ENCODE measurements around the gene KDM4C. TPM values are rescaled to one million over a fixed set of nuclear protein-coding genes. Genes with fewer than 3 reads are reported as not detected.

The KDM4C gene
- polyA plus RNA-seq, 1 donor: 12.0 TPM

DNA sequence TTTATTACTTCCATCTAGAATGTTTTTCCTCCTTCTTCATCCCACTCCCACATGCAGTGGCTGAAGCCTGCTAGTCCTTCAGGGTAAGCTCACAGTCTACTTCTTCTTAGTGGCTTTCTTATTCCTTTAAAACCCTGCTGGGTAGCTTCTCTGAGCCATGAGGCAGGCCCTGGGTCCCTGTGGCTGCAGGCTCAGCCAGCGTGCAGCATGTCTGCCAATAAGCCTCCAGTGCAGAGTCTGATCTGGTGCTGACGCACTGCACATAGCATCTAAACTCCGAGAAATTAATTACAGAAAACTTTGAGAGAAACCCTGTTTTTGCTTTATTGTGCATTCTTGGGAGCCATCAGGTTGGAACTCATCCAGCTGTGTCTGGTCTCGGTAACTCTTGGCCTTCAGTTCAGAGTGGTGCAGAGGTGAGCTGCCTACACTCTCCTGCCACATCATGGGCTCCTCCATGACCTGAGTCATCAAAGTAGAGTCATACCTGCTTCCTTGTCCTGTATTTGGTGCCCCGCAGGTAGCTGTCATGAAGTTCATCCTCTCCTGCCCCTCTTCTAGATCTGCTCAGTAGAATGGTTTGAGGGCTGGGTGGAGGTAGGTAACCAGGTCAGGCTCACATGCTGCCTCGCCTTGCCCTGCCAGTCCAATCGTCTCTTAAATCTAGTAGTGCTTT, 339.4 kb downstream of the KDM4C start:
- DNase-seq (ENCODE audit: low read depth): no peak

- DNase-seq (ENCODE audit: low read depth): no peak
Measured at GRCh38 chr9:7097785-7098752, 340.3 kb downstream of the KDM4C start.

- DNase-seq (ENCODE audit: low read depth): no peak
Measured at GRCh38 chr9:7103367-7103766, 345.6 kb downstream of the KDM4C start.

DNA sequence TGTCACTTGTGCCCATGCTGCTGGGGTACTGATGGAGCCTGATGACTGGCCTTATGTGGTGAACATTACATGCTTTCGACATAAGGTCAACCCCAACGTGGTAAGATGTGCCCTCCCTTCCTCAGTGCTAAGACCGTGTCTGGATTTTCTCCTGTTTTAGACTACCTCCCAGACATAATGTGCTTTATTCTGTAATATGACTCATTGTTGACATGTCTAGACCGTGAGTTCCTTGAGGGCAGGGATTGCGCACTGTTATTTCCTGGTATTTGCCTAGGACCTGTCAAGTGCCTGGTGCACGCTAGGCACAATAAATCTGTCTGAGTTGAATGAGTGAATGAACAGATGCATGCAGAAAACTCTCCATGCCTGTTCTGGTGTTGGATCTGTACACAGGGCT, 346.0 kb downstream of the KDM4C start:
- no peak for DNase-seq (ENCODE audit: low read depth)

GRCh38 chr9:7104625-7105024, 346.9 kb downstream of the KDM4C start:
- DNase-seq (ENCODE audit: low read depth): peak; percentile 19

DNA sequence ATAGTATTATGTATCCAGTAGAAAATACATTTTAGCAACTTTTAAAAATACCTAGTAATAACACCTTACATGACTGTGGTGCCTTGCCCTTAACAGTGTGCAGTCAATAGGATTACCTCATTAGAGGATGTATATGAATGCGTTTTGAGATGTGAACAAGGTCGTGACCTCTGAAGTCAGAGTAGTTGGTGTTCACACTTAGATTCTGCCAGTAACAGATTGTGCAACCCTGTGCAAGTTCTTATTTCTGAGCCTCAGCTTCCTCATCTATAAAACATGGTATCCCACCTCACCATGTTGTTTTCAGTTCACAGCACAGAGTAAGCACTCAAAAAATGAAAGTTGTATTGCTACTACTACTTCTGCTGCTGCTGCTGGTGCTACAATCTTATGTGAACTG, 347.3 kb downstream of the KDM4C start:
- DNase-seq (ENCODE audit: low read depth): no peak

GRCh38 chr9:7108936-7109335, 351.2 kb downstream of the KDM4C start:
- no peak for DNase-seq (ENCODE audit: low read depth)

GRCh38 chr9:7111413-7111812, 353.6 kb downstream of the KDM4C start:
- no peak for DNase-seq (ENCODE audit: low read depth)

DNA sequence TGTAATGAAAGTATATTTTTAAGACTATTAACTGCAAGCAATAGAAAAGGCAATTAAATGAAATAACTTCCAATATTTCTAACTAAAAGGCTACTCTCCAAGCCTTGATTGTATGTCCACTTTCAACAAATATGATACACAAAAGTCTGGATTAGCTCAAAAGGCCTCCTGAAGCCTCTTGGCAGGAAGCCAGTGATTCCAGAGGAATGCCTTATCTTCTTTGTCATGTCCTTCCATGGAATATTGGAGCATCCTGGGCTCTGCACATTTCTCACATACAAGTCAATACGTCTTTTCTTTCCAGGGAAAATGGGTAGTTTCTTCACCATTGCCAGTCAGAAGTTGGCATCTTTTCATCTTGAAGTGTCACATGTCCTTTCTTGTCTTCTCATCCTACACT, 357.8 kb downstream of the KDM4C start:
- no peak for DNase-seq (ENCODE audit: low read depth)

DNA sequence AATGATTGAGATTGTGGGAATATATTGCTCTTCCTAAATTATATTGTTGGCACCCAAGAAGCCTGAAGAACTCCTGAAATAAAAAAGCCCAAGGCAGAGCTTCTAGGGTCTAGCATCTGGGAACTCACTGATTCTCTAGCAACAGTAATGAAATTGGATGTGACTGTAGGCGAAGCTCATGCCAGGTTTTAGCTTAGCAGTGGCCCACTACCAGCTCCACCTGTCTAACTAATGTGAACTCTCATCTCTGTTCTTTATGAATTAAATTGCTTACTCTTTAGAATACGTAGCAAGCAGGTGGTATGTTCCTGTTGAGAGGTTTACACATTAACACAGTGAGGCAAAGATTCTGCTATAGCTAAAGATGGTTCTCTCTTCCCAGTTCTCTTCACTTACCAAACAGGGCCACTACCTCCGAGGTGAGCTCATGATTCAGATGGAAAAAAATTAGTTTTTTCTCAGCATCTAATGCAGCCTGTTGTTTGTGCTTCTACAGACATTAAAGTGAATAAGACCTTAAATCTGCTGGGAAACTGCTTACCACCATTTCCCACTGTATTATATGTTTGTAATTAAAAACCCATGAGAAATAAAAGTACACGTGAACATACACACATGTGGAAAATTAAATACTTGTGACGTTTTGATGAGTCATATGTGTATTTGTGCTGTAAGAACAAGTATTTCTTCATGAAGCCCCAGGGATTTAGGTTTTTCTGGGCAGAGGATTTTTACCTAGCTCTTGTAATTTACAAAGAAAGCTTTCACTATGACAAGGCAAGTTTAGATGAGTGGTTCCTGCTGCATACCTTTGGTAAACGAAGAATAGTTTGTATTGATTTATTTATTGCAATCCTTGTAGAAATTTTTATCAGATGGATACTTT, 360.1 kb downstream of the KDM4C start:
- no peak for DNase-seq (ENCODE audit: low read depth)

DNA sequence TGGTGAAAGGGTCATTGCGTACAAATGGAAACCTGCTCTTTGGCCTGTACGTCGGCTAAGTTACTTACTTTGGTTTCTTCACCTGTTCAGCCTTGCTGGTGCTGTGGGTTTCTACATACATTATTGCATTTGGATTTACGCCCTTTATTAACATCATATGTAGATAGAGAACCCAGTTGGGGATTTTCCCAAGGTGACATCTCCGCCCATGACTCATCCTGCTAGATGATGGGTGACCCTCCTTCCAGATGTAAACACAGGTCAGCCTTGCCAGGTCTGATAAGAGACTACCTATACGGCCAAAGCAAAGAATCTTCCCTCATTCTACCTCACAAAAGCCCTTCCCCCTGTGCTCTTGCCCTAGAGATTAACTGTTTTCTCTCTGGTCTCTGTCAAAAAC, 360.9 kb downstream of the KDM4C start:
- DNase-seq (ENCODE audit: low read depth): no peak

DNA sequence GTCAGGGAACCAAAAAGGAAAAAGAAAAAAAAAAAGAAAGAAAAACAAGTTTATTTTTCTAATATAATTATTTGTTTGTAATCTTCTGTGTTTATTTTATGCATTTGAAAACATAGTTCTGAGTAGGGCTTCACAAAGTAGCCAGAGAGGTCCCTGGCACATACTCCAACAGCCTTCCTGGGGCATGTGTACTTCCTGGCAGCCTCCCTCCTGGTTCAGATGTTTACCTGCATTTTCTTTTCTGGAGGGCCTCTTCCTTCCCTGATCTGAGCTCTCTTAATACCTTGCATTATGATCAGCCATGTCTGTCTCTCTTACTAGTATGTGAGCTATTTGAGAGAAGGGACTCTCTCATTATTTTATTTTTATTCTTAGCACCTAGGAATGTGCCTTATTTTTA, 361.8 kb downstream of the KDM4C start:
- DNase-seq (ENCODE audit: low read depth): no peak

- DNase-seq (ENCODE audit: low read depth): no peak
Measured at GRCh38 chr9:7121055-7121454, 363.3 kb downstream of the KDM4C start.

- DNase-seq (ENCODE audit: low read depth): no peak
Measured at GRCh38 chr9:7121664-7122063, 363.9 kb downstream of the KDM4C start.

DNA sequence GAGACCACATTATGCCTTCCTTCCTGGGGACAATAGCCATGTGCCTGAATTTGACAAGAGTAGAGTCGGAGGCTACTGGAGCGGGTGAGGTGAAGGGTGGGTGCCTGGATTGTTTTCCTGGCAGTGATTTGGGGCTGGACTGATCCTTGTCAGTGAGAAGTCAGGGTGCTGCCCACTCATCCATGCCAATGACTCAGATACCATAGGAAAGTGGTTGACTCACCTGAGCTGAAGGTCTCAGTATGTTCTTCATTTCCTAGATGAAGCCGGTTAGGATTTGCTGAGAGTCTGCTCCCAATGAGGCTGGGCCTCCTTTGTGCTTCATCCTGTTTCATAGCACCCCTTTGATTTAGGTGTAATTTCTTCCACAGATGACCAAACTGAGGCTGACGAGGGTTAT, 366.0 kb downstream of the KDM4C start:
- DNase-seq (ENCODE audit: low read depth): no peak

DNA sequence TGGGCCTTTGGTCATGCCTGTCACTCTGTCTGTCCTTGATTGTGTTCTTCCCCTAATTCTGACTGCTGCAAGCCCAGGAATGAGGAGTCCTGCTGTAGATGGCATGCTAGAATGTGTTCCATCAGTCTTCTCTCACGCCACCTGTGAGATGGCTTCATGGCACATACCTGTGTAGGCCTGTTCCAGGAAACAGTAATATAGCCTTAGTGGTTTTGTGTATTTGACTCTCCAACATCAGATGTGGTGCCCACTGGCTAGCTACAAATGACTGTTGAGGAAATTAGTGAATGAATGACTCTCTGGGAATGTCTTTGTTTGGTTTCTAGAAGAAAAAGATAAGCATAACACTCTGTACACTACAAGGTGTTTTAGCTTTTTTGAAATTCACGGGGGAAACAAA, 367.5 kb downstream of the KDM4C start:
- no peak for DNase-seq (ENCODE audit: low read depth)

- no peak for DNase-seq (ENCODE audit: low read depth)
Measured at GRCh38 chr9:7129391-7129790, 371.6 kb downstream of the KDM4C start.

DNA sequence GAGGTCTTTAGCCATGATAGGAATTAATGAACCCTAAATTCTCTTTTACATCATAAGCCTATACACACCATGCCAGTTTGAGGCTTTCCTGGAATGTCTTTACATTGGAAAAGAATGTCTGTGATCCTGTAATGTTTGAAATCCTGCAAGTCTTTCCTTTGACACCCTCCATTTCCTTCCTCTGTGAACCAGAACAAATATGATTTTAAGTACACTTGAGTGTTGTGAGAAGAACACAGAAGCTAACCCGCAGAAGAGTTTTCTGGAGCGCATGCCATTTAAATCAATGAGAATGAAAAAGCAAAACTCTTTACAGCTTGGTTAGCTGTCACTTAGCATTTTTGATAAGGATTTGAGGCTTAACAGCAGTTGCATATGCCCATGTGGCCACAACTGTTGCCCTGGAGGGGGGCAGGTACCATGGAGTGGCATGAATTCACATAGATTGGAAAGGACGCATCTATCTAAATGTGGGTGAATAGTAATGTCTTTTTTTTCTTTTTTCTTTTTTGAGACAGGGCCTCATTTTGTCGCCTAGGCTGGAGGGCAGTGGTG, 372.6 kb downstream of the KDM4C start:
- DNase-seq (ENCODE audit: low read depth): no peak

- DNase-seq (ENCODE audit: low read depth): no peak
Measured at GRCh38 chr9:7132605-7133004, 374.8 kb downstream of the KDM4C start.

DNA sequence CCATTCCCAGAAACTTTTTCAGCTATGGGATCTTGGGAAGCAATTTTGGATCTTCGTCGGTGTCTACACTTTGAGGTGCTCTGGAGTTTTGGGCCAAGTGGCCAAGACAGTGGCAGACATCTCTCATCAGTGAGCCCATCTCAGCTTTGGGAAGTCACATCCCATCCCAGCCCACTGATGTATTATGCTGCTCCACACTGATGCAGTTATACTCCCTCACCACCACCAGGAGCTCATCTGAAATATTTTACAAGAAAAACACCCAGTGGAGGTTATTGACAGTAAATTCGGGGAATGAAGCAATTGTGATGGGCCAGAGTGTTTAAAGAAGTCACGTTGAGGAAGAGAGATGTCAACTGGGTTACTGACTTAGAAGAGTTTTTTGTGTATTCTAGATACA, 378.0 kb downstream of the KDM4C start:
- DNase-seq (ENCODE audit: low read depth): no peak

DNA sequence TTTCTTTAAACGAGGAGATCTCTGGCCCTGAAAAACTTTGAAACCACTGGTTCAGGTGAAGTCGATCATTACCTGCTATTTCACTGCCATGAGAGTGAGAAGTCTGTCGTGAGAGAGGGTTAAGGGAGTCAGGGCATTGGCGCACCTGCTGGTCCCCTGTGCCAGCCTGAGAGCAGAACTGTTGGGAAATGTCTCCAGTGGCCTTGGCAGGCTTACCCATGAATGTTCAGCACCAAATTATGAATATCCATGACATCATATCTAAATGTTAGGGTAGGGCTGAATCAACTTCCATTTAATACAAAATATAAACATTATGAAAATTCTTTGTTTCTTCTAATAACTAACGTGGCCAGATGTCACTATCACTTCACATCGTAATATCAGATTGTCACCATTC, 379.3 kb downstream of the KDM4C start:
- DNase-seq (ENCODE audit: low read depth): no peak

DNA sequence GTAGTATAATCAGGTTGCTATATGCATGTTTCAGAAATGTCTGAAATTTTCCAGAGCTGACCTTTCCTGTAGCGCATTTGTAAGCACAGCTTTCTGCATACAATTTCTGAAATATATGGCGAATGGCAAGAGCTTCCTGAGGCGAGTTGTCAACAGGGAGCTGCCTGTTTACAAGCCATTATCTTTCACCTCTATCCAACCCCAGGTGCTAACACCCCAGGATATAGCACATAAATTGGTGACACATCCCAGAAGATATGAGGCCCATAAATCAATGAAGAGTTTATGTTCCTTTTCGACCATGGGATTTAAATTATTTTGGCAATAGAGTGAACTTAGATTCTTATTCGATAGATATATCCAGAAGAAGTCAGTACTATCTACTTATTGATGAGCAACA, 379.8 kb downstream of the KDM4C start:
- no peak for DNase-seq (ENCODE audit: low read depth)
